GM21825 (cell line): ENCODE results near the gene IQCN.

Experiments
- ATAC-seq: cut with Tn5 transposase; IDR thresholded peaks from one replicate; pipeline ENCODE4 v1.9.1; 2021; ENCODE audit warnings: mild to moderate bottlenecking, moderate library complexity; ENCODE audit not compliant: unreplicated experiment

Gene IQCN

GRCh38 chr19:18306209-18306887 is 32.1 kb upstream of the IQCN start:
- ATAC-seq: no peak

GRCh38 chr19:18304458-18305310 is 30.4 kb upstream of the IQCN start:
- ATAC-seq: peak; percentile 39

- no peak for ATAC-seq
These were observed 29.9 kb upstream of the IQCN start for GRCh38 chr19:18304208-18304457.

GRCh38 chr19:18301718-18302111 is 27.5 kb upstream of the IQCN start:
- ATAC-seq: no peak

- ATAC-seq: no peak
These were observed 26.9 kb upstream of the IQCN start for GRCh38 chr19:18300930-18301717.

- no peak for ATAC-seq
These were observed 25.4 kb upstream of the IQCN start for GRCh38 chr19:18299654-18300053.

- no peak for ATAC-seq
These were observed 24.3 kb upstream of the IQCN start for GRCh38 chr19:18298601-18299000.

- no peak for ATAC-seq
These were observed 23.1 kb upstream of the IQCN start for GRCh38 chr19:18297308-18297707.

GRCh38 chr19:18295034-18295451 is 20.8 kb upstream of the IQCN start:
- no peak for ATAC-seq

GRCh38 chr19:18294467-18294864 is 20.2 kb upstream of the IQCN start:
- ATAC-seq: no peak

- no peak for ATAC-seq
These were observed 19.6 kb upstream of the IQCN start for GRCh38 chr19:18293642-18294466.

GRCh38 chr19:18292810-18293641 is 18.8 kb upstream of the IQCN start:
- ATAC-seq: no peak

GRCh38 chr19:18292462-18292809 is 18.2 kb upstream of the IQCN start:
- no peak for ATAC-seq

- peak; percentile 42 for ATAC-seq
These were observed 17.6 kb upstream of the IQCN start for GRCh38 chr19:18291590-18292461.

- peak; percentile 1 for ATAC-seq
These were observed 16.8 kb upstream of the IQCN start for GRCh38 chr19:18291019-18291524.

GRCh38 chr19:18290302-18291018 is 16.2 kb upstream of the IQCN start:
- peak; percentile 27 for ATAC-seq

- ATAC-seq: peak; percentile 5
These were observed 15.4 kb upstream of the IQCN start for GRCh38 chr19:18289471-18290301.
